Mucosa of descending colon (tissue), 3 donors: ENCODE measurements around the gene OLFML2A. TPM values are rescaled to one million over a fixed set of nuclear protein-coding genes. Genes with fewer than 3 reads are reported as not detected.
A peak's percentile ranks its signal among the peaks of the same experiment; 100 is the strongest.
"Not testable (repeated sequence)": the region's sequence is repeated elsewhere in the genome, so short reads cannot be mapped to it uniquely, and the experiment has no call there.

ENCODE experiments used
- ATAC-seq: fragments of 200-7000 bp; cut with Tn5 transposase; one replicate; pipeline ENCODE4 v1.9.1; 2020; ENCODE audit warnings: mild to moderate bottlenecking, moderate library complexity
- DNase-seq, 3 donors: peaks; one replicate each; pipeline ENCODE4 v3.0.0-alpha.2; 2020
- H3K36me3 ChIP-seq: fragments of 200-600 bp; one replicate; pipeline ENCODE4 v1.8.0; 2021; ENCODE audit warnings: low read depth, mild to moderate bottlenecking
- H3K4me1 ChIP-seq: fragments of 200-600 bp; one replicate; pipeline ENCODE4 v1.8.0; 2021; ENCODE audit warnings: low read depth, mild to moderate bottlenecking
- H3K4me3 ChIP-seq: fragments of 200-600 bp; one replicate; pipeline ENCODE4 v1.8.0; 2021; ENCODE audit warnings: mild to moderate bottlenecking
- H3K9me3 ChIP-seq: fragments of 200-600 bp; one replicate; pipeline ENCODE4 v1.8.0; 2021; ENCODE audit warnings: mild to moderate bottlenecking
- CTCF ChIP-seq: fragments of 200-600 bp; IDR thresholded peaks from one replicate; pipeline ENCODE4 v1.8.0; 2022; ENCODE audit warnings: antibody characterized with exemption, mild to moderate bottlenecking
- intact Hi-C, 2 donors: fragments of 100-400 bp; cut with DNase I in 1 of 2; cut with micrococcal nuclease in 1 of 2; formaldehyde crosslinking; loops; one replicate each; pipeline versions ENCODE4 v1.11.0 to v1.11.1; 2022; cut with DNase I, micrococcal nuclease
- total RNA-seq, 3 donors: library from RNA; stranded (reverse); fragmentation: NEBNext Ultra II Directional in 2 of 3; extraction: Animal tissue kit (Norgen Biotek cat#: 25700) in 2 of 3; gene quantifications; one replicate each; pipeline versions ENCODE4 v1.2.1 to v1.2.4, GENCODE V29; 2021 to 2023
- donor health status: DM: no; HTN: no; CAD: no; lungs with moderate emphysema.
- donor health status: DM: no; HTN: no; CAD: no.
- donor health status: DM: no; HTN: yes; CAD: no.

Gene OLFML2A
- total RNA-seq, 3 donors from 2014 or later: 2.8 to 48.3 (median 4.7) TPM

DNA sequence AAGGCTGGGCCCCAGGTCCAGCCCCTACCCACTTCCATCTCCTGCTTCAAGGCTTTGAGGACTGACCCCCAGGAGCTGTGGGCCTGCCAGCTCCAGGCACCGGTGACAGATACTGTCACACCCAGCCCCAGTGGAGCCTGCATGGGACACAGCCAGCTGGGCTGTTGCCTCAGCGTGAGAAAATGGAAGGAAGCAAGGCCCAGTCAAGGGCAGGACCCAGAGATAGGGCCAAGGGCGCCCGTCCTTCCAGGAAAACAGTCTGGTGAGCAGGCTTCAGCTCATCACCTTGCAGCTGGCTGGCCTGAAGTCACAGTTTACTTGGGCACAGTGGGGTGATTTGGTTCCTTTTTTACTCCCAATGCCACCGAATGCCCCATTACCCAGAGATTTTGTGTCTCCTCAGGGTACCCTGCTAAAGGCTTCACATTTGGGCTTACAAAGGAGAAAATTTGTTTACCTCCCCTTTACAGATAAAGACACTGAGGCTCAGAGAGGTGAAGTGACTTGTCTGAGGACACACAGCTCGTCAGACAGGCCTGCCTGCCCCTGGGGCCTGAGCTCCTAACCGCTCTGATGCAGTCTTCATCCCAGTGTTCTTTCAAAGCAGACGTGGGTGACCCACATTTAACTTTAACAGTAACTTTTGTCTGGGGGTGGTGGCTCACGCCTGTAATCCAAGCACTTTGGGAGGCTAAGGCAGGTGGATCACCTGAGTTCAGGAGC, 54.9 kb downstream of the OLFML2A start:
- Histone ChIP-seq H3K9me3 (no peaks in the 10 kb centered on the region), H3K4me3 (no peak overlapping the region), H3K4me1 (peaks cover 6% of the 10 kb centered on the region), H3K36me3 (no peaks in the 10 kb centered on the region)
- DNase-seq: no peak
- no peak for TF ChIP-seq CTCF
- ATAC-seq: no peak
- intact Hi-C loops: no loop called here

DNA sequence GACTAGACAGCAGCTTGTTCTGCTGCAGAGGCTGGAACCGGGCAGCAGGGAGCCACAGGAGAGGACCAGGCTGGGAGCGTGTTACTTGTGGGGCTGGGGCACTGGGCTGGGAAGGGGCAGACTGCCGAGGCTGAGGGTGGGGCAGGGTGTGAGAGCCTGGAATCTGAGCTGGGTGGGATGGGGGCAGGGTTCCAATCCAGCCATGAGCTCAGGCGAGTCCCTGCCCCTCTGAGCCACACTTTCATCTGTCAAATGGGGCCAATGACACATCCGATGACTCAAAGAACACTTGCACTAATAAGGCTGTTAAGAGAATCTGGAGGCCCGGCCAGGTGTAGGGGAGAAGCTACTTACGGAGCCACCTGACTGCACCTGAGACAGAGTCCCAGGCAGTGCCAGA, 57.7 kb downstream of the OLFML2A start:
- Histone ChIP-seq H3K36me3 (no peaks in the 10 kb centered on the region), H3K4me3 (no peak overlapping the region), H3K4me1 (peaks cover 6% of the 10 kb centered on the region), H3K9me3 (no peaks in the 10 kb centered on the region)
- intact Hi-C loops: no loop called here
- TF ChIP-seq CTCF: no peak
- ATAC-seq: peak; percentile 80
- DNase-seq: no peak

DNA sequence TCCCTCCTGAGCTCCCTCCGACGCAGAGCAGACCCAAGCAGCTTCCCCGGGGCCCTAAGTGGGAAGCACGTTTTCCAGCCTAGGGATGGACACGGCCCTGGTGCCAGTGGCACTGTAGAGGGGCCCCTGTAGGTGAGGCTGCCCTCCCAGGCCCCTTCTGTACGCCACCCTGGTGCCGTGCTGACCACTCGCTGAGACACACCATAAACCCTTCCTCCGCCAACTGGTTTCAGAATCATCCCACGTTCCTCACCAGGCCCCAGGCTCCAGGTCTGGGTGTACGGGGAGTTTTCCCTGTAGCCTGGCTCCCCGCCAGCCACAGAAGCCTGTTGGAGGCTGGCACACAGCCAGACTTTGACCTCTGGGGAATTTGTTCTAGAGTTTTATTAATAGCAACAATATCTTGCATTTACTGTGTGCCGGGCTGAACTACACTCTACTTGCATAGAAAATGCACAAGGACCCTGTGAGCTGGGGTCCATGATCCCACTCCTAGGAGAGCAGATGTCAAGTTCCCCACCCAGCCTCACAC, 58.2 kb downstream of the OLFML2A start:
- ATAC-seq (peak; percentile 48), DNase-seq (peak; percentile 58 to 61 (median 59))
- no peaks in the 10 kb centered on the region for H3K9me3 ChIP-seq
- no peaks in the 10 kb centered on the region for H3K36me3 ChIP-seq
- H3K4me1 ChIP-seq: peaks cover 6% of the 10 kb centered on the region
- no peak overlapping the region for H3K4me3 ChIP-seq
- intact Hi-C loops: no loop called here
- TF ChIP-seq CTCF: no peak

DNA sequence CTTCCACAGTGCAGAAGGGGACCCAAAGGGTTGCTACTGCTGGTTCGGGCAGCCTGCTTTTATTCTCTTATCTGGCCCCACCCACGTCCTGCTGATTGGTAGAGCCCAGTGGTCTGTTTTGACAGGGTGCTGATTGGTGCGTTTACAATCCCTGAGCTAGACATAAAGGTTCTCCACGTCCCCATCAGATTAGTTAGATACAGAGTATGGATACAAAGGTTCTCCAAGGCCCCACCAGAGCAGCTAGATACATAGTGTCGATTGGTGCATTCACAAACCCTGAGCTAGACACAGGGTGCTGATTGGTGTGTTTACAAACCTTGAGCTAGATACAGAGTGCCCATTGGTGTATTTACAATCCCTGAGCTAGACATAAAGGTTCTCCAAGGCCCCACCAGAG, 61.2 kb downstream of the OLFML2A start:
- intact Hi-C loops, H3K4me3 ChIP-seq, H3K9me3 ChIP-seq, H3K36me3 ChIP-seq, ATAC-seq, H3K4me1 ChIP-seq, DNase-seq: not testable (repeated sequence)

DNA sequence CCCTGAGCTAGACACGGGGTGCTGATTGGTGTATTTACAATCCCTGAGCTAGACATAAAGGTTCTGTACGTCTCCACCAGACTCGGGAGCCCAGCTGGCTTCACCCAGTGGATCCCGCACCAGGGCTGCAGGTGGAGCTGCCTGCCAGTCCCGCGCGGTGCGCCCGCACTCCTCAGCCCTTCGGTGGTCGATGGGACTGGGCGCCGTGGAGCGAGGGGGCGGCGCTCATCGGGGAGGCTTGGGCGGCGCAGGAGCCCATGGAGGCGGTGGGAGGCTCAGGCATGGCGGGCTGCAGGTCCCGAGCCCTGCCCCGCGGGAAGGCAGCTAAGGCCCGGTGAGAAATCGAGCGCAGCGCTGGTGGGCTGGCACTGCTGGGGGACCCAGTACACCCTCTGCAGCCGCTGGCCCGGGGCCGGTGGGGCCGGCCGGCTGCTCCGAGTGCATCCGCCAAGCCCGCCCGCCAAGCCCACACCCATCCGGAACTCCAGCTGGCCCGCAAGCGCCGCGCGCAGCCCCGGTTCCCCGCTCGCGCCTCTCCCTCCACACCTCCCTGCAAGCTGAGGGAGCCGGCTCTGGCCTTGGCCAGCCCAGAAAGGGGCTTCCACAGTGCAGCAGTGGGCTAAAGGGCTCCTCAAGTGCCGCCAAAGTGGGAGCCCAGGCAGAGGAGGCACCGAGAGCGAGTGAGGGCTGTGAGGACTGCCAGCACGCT, 61.8 kb downstream of the OLFML2A start:
- intact Hi-C loops, ATAC-seq, H3K9me3 ChIP-seq, DNase-seq, H3K36me3 ChIP-seq, H3K4me3 ChIP-seq, H3K4me1 ChIP-seq: not testable (repeated sequence)

DNA sequence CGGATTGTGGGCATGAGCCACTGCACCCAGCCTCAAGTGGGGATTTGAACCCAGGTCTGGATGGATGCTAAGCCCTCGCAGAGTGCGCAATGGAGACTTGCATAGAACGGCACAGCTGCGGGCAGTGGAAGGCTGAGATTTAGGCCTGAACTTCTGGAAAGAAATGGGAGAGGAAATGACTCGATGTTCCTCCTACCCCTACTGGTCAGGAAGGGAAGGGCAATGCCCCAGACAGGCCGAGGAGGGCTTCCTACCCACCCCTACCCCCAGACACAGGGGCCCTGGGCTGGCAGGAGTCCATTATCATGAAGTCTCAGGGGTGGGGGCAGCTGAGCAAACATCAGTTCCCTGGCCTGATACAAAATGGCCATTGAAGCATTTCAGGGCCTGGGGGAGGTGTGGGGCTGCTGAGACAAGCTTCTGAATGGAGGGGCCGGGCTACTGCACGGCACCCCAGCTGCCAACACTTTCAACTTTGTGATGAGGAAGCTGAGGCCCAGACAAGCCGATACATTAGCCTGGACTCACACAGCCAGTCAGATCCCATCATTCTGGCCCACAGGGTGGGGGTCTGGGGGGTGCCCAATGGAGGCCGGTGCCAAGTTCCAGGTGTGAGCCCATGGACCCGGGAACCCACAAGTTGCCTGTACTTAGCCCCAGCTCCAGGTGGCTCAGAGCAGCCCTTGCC, 62.8 kb downstream of the OLFML2A start:
- H3K4me1 ChIP-seq: peaks cover 5% of the 10 kb centered on the region
- H3K36me3 ChIP-seq: no peaks in the 10 kb centered on the region
- H3K9me3 ChIP-seq: no peaks in the 10 kb centered on the region
- ATAC-seq: peak; percentile 33
- DNase-seq: peak in 1 of 3 donors; percentile 37
- intact Hi-C loops: no loop called here
- no peak for TF ChIP-seq CTCF
- no peak overlapping the region for H3K4me3 ChIP-seq
